Measurements from ENCODE around the gene DNAH14. TPM values are rescaled to one million over a fixed set of nuclear protein-coding genes. Genes with fewer than 3 reads are reported as not detected.
"Not testable (repeated sequence)": the region's sequence is repeated elsewhere in the genome, so short reads cannot be mapped to it uniquely, and the experiment has no call there.

Gene DNAH14
- total RNA-seq, 2 donors from 2014 or later, result 8.2 to 10.4 TPM

DNA sequence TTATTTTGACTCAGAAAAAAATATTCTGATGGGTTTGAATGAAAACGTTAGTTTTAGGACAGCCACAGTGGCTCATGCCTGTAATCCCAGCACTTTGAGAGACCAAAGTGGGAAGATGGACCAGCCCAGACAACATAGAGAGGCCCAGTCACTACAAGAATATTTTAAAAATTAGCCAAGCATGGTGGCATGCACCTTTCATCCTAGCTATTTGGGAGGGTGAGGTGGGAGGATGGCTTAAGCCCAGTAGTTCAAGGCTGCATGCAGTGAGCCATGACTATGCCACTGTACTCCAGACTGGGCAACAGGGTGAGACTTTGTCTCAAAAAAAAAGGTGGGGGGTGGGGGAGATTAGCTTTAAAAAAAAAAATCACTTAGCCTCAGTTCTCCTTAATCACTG, 370.9 kb downstream of the DNAH14 start:
- DNase-seq, result no peak
- no peak for ATAC-seq
- intact Hi-C loops (cut with DNase I), result no loop called here

DNA sequence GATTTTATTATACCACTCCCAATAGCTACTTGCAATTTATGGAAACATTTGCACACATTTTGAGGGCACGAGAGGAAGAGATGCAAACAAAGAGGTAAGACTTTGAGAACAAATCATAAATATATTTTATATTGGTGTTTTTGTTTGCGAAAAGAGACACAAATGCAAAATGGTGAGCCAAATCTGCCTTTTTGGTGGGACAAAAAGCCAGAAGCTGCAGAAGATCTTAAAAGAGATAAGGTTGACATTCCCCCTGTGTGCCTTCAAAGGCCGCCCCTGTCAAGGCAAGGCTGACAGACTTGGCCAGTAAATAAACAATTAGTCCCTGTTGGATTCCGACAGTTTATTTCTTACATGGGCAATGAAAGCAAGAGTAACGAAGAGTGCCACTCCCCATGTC, 375.5 kb downstream of the DNAH14 start:
- DNase-seq, result no peak
- intact Hi-C loops (cut with DNase I), result no loop called here
- ATAC-seq, result no peak

DNA sequence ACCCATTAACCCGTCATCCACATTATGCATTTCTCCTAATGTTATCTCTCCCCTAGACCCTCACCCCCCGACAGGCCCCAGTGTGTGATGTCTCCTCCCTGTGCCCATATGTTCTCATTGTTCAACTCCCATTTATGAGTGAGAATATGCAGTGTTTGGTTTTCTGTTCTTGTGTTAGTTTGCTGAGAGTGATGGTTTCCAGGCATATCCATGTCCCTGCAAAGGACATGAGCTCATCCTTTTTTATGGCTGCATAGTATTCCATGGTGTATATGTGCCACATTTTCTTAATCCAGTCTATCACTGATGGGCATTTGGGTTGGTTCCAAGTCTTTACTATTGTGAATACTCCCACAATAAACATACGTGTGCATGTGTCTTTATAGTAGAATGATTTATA, 381.1 kb downstream of the DNAH14 start:
- intact Hi-C loops (cut with DNase I); DNase-seq; ATAC-seq: not testable (repeated sequence)

GRCh38 chr1:225318706-225319575, 389.5 kb downstream of the DNAH14 start:
- ATAC-seq, result peak; percentile 72
- DNase-seq, result no peak
- intact Hi-C loops (cut with DNase I), result no loop called here

DNA sequence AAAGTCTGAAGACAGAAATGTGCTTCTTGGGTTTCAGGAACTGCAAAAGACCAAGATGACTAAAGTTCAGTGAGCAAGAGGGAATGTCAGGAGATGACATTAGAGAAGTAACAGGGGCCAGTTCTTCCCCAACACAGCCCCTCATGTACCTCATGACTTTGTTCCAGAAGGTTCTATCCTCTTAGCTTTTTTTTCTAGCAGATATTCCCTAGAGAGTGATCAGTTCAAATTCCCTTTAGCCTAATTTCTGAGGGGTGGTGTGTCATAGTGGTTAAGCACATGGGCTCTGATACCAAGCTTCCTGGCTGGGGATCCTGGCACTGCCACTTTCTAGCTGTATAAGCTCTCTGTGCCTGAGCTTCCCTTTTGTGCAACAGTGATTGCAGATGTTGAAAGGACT, 390.4 kb downstream of the DNAH14 start:
- ATAC-seq, result no peak
- intact Hi-C loops (cut with DNase I), result loop anchor here (5.0 to 10.0 kb wide), 2 partner anchors 655 to 657 kb away; no protein-coding TSS in a partner anchor
- no peak for DNase-seq

DNA sequence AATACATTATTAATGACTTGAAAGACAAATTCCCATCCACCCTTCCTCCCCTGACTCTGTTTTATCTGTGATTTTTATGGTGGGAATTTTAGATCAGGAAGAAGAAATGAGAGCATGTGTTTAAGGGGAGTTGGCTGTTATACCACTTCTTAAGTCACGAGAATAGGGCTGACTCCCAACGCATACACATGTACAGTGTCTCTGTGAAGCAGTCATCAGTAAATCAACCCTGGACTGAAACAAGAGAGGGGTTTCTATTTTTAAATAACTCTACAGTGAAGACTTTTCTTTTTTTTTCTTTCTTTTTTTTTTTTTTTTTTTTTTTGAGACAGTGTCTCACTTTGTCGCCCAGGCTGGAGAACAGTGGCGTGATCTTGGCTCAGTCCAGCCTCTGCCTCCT, 392.3 kb downstream of the DNAH14 start:
- intact Hi-C loops (cut with DNase I), result loop anchor here (5.0 to 10.0 kb wide), 2 partner anchors 653 to 656 kb away; no protein-coding TSS in a partner anchor

DNA sequence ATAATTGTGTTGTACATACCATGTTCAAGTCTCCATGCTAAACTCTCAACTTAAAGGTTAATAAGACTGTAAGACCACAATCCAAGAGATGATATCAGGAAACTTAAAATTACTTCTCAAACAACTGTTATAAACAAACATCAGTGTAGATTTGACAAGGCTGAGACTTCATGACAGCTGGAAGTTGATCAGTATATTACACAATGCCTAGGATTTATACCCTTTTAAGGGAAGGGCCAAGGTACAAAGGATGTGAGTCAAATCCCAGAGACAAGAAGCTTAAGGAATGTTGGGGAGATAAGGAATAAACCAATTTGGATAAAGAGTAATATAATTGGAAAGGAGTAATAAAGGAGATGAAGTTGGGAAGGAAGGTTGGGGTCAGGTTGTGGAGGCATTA, 399.6 kb downstream of the DNAH14 start:
- ATAC-seq, result no peak
- intact Hi-C loops (cut with DNase I), result loop anchor here in 1 of 2 donors (10.0 kb wide), 1 partner anchor 646 kb away; no protein-coding TSS in a partner anchor
- no peak for DNase-seq

More for the DNA sequence above, 392.3 kb downstream of the DNAH14 start:
- DNase-seq, result no peak
- no peak for ATAC-seq

DNA sequence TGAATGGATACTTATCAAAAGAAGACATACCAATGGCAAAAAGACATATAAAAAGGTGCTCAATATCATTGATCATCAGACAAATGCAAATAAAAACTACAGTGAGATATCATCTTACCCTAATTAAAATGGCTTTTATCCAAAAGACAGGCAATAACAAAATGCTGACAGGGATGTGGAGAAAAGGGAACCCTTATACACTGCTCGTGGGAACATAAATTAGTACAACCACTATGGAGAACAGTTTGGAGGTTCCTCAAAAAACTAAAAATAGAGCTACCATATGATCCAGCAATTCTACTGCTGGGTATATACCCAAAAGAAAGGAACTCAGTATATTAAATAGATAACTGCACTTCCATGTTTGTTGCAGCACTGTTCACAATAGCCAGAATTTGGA, 400.5 kb downstream of the DNAH14 start:
- DNase-seq, ATAC-seq: not testable (repeated sequence)
- intact Hi-C loops (cut with DNase I), result loop anchor here in 1 of 2 donors (10.0 kb wide), 1 partner anchor 645 kb away; no protein-coding TSS in a partner anchor

DNA sequence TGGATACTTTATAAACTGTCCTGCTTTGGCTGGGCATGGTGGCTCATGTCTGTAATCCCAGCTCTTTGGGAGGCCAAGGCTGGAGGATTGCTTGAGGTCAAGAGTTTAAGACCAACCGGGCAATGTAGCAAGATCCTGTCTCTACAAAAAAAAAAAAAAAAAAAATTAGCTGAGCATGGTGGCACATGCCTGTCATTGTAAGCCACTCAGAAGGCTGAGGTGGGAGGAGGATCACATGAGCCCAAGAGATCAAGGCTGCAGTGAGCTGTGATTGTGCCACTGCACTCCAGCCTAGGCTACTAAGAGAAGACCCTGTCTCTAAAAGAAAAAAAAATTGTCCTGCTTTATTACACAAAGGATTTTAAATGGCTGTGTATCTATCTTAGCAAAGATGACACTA, 403.2 kb downstream of the DNAH14 start:
- intact Hi-C loops (cut with DNase I), result no loop called here
- ATAC-seq (no peak), DNase-seq (no peak)

DNA sequence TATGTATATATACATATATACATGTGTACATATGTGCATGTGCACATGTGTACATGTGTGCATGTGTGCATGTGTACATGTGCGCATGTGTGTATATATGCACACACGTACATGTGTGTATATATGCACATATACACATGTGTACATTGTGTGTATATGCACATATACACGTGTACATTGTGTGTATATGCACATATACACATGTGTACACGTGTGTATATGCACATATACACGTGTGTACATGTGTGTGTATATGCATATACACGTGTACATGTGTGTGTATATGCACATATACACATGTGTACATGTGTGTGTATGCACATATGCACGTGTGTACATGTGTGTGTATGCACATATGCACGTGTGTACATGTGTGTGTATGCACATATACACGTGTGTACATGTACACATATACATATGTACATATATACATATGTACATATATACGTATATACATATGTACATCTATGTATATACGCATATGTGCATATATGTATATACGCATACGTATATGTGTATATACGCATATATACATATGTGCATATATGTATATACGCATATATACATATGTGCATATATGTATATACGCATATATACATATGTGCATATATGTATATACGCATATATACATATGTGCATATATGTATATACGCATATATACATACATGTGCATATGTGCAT, 405.8 kb downstream of the DNAH14 start:
- ATAC-seq; intact Hi-C loops (cut with DNase I); DNase-seq: not testable (repeated sequence)

DNA sequence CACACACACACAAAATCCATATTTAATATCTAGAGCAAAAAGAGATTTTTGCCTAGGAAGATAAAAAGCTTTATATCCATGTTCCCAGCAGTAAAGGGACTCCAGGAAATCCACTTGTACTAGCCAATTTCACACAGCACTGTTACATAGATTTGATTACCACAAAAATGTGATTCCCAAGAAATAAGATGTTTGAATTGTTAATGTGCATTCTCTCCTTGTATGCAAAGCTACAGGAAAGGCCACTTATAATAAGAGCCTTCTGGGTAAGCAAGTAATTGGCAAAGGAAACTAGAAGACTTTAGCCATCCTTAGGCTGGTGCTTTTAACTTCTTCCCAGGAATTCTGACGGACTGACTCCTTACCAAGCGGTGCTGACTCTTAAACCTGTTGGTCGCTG, 409.1 kb downstream of the DNAH14 start:
- no peak for ATAC-seq
- intact Hi-C loops (cut with DNase I), result no loop called here
- no peak for DNase-seq

GRCh38 chr1:225341642-225342041, 412.2 kb downstream of the DNAH14 start:
- no peak for DNase-seq
- no peak for ATAC-seq
- intact Hi-C loops (cut with DNase I), result no loop called here

GRCh38 chr1:225342695-225343094, 413.2 kb downstream of the DNAH14 start:
- ATAC-seq (no peak), DNase-seq (no peak)
- intact Hi-C loops (cut with DNase I), result no loop called here

DNA sequence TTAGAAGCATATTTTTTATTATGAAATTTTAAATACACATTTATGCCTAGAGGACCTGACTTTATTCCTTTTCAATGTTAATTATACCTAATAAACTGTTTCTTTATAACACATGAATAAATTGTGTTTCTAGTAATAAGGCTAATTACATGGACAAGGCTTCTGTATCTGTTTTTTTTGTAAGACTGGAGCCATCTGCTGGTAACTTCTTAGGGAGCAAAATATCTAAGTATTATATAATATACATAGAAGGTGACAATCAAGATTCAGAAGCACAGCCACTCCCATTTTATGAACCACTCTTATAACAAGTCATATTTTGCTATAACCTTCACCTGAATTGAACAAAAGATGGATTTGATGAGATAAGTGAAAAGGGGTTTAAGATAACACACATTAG, 414.1 kb downstream of the DNAH14 start:
- intact Hi-C loops (cut with DNase I), result no loop called here
- ATAC-seq, result no peak
- no peak for DNase-seq

- intact Hi-C loops (cut with DNase I), result no loop called here
- no peak for DNase-seq
- no peak for ATAC-seq
Measured at GRCh38 chr1:225347123-225347683, 417.7 kb downstream of the DNAH14 start.

DNA sequence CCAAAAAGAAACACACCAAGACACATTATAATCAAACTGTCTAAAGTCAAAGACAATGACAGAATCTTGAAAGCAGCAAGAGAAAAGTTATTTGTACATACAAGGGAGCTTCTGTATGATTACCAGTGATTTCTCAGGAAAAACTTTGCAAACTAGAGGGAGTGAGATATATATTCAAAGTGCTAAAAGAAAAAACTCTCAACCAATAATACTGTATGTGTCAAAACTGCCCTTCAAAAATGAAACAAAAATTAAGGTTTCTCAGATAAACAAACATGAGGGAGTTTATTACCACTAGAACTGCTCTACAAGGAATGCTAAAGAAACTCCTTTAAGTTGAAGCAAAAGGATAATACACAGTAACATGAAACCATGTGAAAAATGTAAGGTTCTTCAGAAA, 418.9 kb downstream of the DNAH14 start:
- ATAC-seq (no peak), DNase-seq (no peak)
- intact Hi-C loops (cut with DNase I), result no loop called here

DNA sequence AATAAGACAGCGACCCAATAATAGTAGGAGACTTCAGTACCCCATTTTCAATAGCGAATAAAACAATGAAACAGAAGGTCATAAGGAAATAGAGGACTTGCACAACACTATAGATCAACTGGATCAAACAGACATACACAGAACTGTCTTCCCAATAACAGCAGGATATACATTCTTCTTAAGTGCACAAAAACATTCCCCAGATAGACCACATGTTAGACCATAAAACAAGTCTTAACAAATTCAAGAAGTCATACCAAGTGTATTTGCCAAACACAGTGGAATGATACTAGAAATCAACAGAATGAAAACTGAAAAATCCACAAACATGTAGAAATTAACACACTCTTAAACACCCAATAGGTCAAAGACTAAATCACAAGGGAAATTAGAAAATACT, 420.4 kb downstream of the DNAH14 start:
- no peak for DNase-seq
- intact Hi-C loops (cut with DNase I), result no loop called here
- no peak for ATAC-seq

DNA sequence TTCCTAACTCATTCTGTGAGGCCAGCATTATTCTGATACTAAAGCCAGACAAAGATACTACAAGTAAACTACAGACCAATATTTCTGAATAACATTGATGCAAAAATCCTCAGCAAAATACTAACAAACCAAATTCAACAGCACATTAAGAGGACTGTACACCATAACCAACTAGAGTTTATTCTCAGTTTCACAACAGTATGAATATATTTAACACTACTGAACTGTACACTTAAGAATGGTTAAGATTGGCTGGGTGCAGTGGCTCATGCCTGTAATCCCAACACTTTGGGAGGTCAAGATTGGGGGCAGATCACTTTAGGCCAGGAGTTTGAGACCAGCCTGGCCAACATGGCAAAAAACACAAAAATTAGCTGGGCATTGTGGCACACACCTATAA, 421.4 kb downstream of the DNAH14 start:
- DNase-seq (no peak), ATAC-seq (no peak)
- intact Hi-C loops (cut with DNase I), result no loop called here

- intact Hi-C loops (cut with DNase I), result no loop called here
- ATAC-seq (peak in 1 of 2 donors; percentile 43), DNase-seq (no peak)
Measured at GRCh38 chr1:225354906-225355305, 425.4 kb downstream of the DNAH14 start.

DNA sequence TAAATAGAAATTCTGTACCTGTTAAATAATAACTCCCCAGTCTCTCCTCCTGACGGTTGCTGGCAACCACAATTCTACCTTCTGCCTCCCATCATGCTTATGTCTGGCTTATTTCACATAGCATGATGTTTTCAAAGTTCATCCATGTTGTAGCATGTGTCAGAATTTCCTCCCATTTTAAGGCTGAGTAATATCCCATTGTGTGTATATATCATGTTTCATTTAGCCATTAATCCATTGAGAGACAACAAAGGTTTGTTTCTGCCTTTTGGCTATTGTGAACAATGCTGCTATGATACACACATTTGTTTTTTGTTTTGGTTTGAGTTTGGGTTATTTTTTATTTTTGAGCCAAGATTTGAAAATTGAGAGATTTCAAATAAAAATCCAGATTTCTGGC, 426.4 kb downstream of the DNAH14 start:
- ATAC-seq (no peak), DNase-seq (no peak)
- intact Hi-C loops (cut with DNase I), result no loop called here

Data from left cardiac atrium (tissue), 4 donors.